HepG2 (cell line): ENCODE results near the gene NDUFB7. TPM values are rescaled to one million over a fixed set of nuclear protein-coding genes. Genes with fewer than 3 reads are reported as not detected.

ENCODE experiments used
- GPN1 ChIP-seq: sonication (generic); formaldehyde crosslinking; IDR thresholded peaks from 2 replicates; pipeline ENCODE4 v1.5.1; 2020; ENCODE audit warnings: missing genetic modification reagents, borderline replicate concordance
- HNRNPLL ChIP-seq: fragments of 200-400 bp; formaldehyde crosslinking; IDR thresholded peaks from 2 replicates; pipeline ENCODE4 v1.6.1; 2017; ENCODE audit warnings: mild to moderate bottlenecking, low read depth, low read length; ENCODE audit not compliant: poor library complexity, severe bottlenecking
- KLF13 ChIP-seq: sonication (generic); formaldehyde crosslinking; IDR thresholded peaks from 2 replicates; pipeline ENCODE4 v1.4.0; 2020; ENCODE audit warnings: mild to moderate bottlenecking, missing genetic modification reagents
- MATR3 ChIP-seq: sonication (generic); formaldehyde crosslinking; IDR thresholded peaks from 2 replicates; pipeline ENCODE4 v1.4.0; 2020; ENCODE audit warnings: missing genetic modification reagents
- MBD4 ChIP-seq: IDR thresholded peaks from 2 replicates; pipeline ENCODE4 v1.6.1; 2012; ENCODE audit warnings: low read length, inconsistent platforms, borderline replicate concordance
- NCOA1 ChIP-seq: sonication (generic); formaldehyde crosslinking; IDR thresholded peaks from 2 replicates; pipeline ENCODE4 v1.9.0; 2021; ENCODE audit warnings: missing genetic modification reagents
- NKX3-1 ChIP-seq: sonication (generic); formaldehyde crosslinking; IDR thresholded peaks from 2 replicates; pipeline ENCODE4 v1.5.0; 2020; ENCODE audit warnings: missing genetic modification reagents
- PHF21A ChIP-seq: sonication (generic); formaldehyde crosslinking; IDR thresholded peaks from 2 replicates; pipeline ENCODE4 v1.5.0; 2020; ENCODE audit warnings: mild to moderate bottlenecking, missing genetic modification reagents
- SPEN ChIP-seq: sonication (generic); formaldehyde crosslinking; IDR thresholded peaks from 2 replicates; pipeline ENCODE4 v1.5.1; 2020; ENCODE audit warnings: low read depth, mild to moderate bottlenecking, missing genetic modification reagents
- THAP11 ChIP-seq: IDR thresholded peaks from 2 replicates; pipeline ENCODE4 v1.6.1; 2016; ENCODE audit warnings: missing biosample characterization, missing genetic modification reagents
- ZFP82 ChIP-seq: sonication (generic); formaldehyde crosslinking; IDR thresholded peaks from 2 replicates; pipeline ENCODE4 v1.5.1; 2020; ENCODE audit warnings: mild to moderate bottlenecking, missing genetic modification reagents, borderline replicate concordance
- ZNF180 ChIP-seq: sonication (generic); formaldehyde crosslinking; IDR thresholded peaks from 2 replicates; pipeline ENCODE4 v1.4.0; 2020; ENCODE audit warnings: low read depth, missing genetic modification reagents, borderline replicate concordance
- ZNF205 ChIP-seq: IDR thresholded peaks from 2 replicates; pipeline ENCODE4 v1.6.1; 2018; ENCODE audit warnings: missing biosample characterization, missing genetic modification reagents
- ZNF546 ChIP-seq: sonication (generic); formaldehyde crosslinking; conservative IDR thresholded peaks from 2 replicates; pipeline ENCODE4 v1.8.1; 2023; ENCODE audit warnings: mild to moderate bottlenecking, missing genetic modification reagents
- ZNF775 ChIP-seq: sonication (generic); formaldehyde crosslinking; IDR thresholded peaks from 2 replicates; pipeline ENCODE4 v1.4.0; 2020; ENCODE audit warnings: missing genetic modification reagents, mild to moderate bottlenecking, moderate library complexity, borderline replicate concordance
- ZNF776 ChIP-seq: sonication (generic); formaldehyde crosslinking; IDR thresholded peaks from 2 replicates; pipeline ENCODE4 v1.4.0; 2020; ENCODE audit warnings: mild to moderate bottlenecking, missing genetic modification reagents
- polyA plus RNA-seq, 8 experiments: library from polyadenylated mRNA; depleted of rRNA in 3 of 8; stranded (reverse) in 7 of 8; unstranded in 1 of 8; fragments of >200 nt; fragmentation: Illumina TruSeq in 4 of 8; extraction: Trizol in 4 of 8; gene quantifications; 2 replicates each; pipeline versions ENCODE4 v1.2.1 to v1.2.3, GENCODE V29; 2011 to 2016; ENCODE audit warnings: low read depth in 4 of 8, missing spikeins in 1 of 8, mixed read lengths in 1 of 8; ENCODE audit not compliant: insufficient read depth in 1 of 8
- total RNA-seq, 5 experiments: library from RNA; depleted of rRNA; stranded (reverse); fragments of >200 nt; fragmentation: Illumina TruSeq; extraction: Trizol; gene quantifications; 2 replicates each; pipeline ENCODE4 v1.2.3, GENCODE V29; 2016; ENCODE audit warnings: low read depth in 1 of 5
- TF ChIP-seq, protein P1 (sequence below): sonication (generic); formaldehyde crosslinking; IDR thresholded peaks from 2 replicates; pipeline ENCODE4 v1.5.0; 2020; ENCODE audit warnings: mild to moderate bottlenecking, missing genetic modification reagents
- TF ChIP-seq, protein P2 (sequence below): sonication (generic); formaldehyde crosslinking; IDR thresholded peaks from 2 replicates; pipeline ENCODE4 v1.4.0; 2020; ENCODE audit warnings: missing genetic modification reagents
- TF ChIP-seq, protein P3 (sequence below): sonication (generic); formaldehyde crosslinking; IDR thresholded peaks from 2 replicates; pipeline ENCODE4 v1.4.0; 2020; ENCODE audit warnings: low read depth, mild to moderate bottlenecking, missing genetic modification reagents
- TF ChIP-seq, protein P4 (sequence below): sonication (generic); formaldehyde crosslinking; IDR thresholded peaks from 2 replicates; pipeline ENCODE4 v1.4.0; 2020; ENCODE audit warnings: mild to moderate bottlenecking, missing genetic modification reagents, borderline replicate concordance
- TF ChIP-seq, protein P5 (sequence below): sonication (generic); formaldehyde crosslinking; IDR thresholded peaks from 2 replicates; pipeline ENCODE4 v1.4.0; 2020; ENCODE audit warnings: low read depth, mild to moderate bottlenecking, missing genetic modification reagents

The NDUFB7 gene
- total and polyA plus RNA-seq, 2 of the 13 experiments (the other 11 are each of a cell fraction or from before 2014, with no cell fraction given), result 156 to 198 TPM

DNA sequence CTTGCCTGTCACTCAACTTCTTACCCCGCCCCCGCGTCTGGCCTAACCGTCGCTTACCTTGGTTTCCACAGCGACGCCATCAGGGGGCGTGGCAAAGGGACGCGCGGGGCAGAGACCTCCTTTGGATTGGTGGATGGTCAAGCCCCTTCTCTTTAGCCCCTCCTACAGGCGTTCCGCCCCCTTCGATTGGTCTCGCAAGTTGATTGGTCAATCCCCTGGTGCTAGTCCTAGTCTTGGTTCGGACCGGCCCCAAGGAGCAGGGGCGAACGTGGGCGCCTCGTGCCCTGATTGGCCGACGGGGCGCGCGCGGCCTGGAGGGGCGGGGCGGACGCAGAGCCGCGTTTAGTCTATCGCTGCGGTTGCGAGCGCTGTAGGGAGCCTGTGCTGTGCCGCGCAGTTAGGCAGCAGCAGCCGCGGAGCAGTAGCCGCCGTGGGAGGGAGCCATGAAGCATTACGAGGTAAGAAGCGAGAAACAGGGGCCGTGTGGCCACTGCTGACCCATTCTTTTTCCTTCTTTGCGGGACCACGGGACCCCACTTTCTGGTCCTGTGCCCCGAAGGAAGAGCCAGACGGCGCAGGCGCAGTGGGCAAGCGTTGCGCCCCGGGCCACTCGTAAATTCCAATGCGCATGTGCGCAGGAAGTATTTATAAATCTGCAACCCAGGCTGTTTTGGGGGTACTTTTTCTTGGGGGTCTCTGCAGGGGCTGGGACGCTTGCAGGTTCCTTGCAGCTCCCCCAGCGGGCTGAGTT is 42.4 kb downstream of the NDUFB7 start, which contains the start of gene TECR (continued):
- TF ChIP-seq SPEN (CRISPR knock-in tag) (peak; percentile 79; the same call in 1 of the 2 replicates), PHF21A (CRISPR knock-in tag) (peak; percentile 90), NKX3-1 (CRISPR knock-in tag) (no peak; the same call in 1 of the 2 replicates), GPN1 (no peak), ZFP82 (CRISPR knock-in tag) (no peak), HNRNPLL (no peak), MBD4 (no peak), ZNF775 (CRISPR knock-in tag) (no peak), ZNF180 (CRISPR knock-in tag) (0 out of 2 replicates have a peak, but pooled peaks have one; percentile 24), NCOA1 (peak; percentile 70; the same call in 1 of the 2 replicates), MATR3 (CRISPR knock-in tag) (no peak), THAP11 (CRISPR knock-in tag) (peak; percentile 70; the same call in 1 of the 2 replicates), ZNF205 (no peak; the same call in 1 of the 2 replicates), KLF13 (CRISPR knock-in tag) (peak; percentile 39; the same call in 1 of the 2 replicates), ZNF546 (CRISPR knock-in tag) (no peak), ZNF776 (no peak)
- TF ChIP-seq, protein P1, sequence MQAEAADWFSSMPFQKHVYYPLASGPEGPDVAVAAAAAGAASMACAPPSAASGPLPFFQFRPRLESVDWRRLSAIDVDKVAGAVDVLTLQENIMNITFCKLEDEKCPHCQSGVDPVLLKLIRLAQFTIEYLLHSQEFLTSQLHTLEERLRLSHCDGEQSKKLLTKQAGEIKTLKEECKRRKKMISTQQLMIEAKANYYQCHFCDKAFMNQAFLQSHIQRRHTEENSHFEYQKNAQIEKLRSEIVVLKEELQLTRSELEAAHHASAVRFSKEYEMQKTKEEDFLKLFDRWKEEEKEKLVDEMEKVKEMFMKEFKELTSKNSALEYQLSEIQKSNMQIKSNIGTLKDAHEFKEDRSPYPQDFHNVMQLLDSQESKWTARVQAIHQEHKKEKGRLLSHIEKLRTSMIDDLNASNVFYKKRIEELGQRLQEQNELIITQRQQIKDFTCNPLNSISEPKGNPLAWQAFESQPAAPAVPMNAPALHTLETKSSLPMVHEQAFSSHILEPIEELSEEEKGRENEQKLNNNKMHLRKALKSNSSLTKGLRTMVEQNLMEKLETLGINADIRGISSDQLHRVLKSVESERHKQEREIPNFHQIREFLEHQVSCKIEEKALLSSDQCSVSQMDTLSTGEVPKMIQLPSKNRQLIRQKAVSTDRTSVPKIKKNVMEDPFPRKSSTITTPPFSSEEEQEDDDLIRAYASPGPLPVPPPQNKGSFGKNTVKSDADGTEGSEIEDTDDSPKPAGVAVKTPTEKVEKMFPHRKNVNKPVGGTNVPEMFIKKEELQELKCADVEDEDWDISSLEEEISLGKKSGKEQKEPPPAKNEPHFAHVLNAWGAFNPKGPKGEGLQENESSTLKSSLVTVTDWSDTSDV (CRISPR knock-in tag), result peak; percentile 45; the same call in 1 of the 2 replicates
- TF ChIP-seq, protein P2, sequence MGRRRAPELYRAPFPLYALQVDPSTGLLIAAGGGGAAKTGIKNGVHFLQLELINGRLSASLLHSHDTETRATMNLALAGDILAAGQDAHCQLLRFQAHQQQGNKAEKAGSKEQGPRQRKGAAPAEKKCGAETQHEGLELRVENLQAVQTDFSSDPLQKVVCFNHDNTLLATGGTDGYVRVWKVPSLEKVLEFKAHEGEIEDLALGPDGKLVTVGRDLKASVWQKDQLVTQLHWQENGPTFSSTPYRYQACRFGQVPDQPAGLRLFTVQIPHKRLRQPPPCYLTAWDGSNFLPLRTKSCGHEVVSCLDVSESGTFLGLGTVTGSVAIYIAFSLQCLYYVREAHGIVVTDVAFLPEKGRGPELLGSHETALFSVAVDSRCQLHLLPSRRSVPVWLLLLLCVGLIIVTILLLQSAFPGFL (CRISPR knock-in tag), result no peak
- TF ChIP-seq, protein P3, sequence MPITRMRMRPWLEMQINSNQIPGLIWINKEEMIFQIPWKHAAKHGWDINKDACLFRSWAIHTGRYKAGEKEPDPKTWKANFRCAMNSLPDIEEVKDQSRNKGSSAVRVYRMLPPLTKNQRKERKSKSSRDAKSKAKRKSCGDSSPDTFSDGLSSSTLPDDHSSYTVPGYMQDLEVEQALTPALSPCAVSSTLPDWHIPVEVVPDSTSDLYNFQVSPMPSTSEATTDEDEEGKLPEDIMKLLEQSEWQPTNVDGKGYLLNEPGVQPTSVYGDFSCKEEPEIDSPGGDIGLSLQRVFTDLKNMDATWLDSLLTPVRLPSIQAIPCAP (CRISPR knock-in tag), result no peak
- TF ChIP-seq, protein P4, sequence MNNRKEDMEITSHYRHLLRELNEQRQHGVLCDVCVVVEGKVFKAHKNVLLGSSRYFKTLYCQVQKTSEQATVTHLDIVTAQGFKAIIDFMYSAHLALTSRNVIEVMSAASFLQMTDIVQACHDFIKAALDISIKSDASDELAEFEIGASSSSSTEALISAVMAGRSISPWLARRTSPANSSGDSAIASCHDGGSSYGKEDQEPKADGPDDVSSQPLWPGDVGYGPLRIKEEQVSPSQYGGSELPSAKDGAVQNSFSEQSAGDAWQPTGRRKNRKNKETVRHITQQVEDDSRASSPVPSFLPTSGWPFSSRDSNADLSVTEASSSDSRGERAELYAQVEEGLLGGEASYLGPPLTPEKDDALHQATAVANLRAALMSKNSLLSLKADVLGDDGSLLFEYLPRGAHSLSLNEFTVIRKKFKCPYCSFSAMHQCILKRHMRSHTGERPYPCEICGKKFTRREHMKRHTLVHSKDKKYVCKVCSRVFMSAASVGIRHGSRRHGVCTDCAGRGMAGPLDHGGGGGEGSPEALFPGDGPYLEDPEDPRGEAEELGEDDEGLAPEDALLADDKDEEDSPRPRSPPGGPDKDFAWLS (CRISPR knock-in tag), result no peak
- TF ChIP-seq, protein P5, sequence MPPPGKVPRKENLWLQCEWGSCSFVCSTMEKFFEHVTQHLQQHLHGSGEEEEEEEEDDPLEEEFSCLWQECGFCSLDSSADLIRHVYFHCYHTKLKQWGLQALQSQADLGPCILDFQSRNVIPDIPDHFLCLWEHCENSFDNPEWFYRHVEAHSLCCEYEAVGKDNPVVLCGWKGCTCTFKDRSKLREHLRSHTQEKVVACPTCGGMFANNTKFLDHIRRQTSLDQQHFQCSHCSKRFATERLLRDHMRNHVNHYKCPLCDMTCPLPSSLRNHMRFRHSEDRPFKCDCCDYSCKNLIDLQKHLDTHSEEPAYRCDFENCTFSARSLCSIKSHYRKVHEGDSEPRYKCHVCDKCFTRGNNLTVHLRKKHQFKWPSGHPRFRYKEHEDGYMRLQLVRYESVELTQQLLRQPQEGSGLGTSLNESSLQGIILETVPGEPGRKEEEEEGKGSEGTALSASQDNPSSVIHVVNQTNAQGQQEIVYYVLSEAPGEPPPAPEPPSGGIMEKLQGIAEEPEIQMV (CRISPR knock-in tag), result no peak
